GM12878 (cell line): ENCODE data around the gene IL22RA2. TPM values are rescaled to one million over a fixed set of nuclear protein-coding genes. Genes with fewer than 3 reads are reported as not detected.

Source experiments
- ATF2 ChIP-seq: IDR thresholded peaks from 2 replicates; pipeline ENCODE4 v1.6.1; 2012; ENCODE audit warnings: low read length, inconsistent platforms
- ATF7 ChIP-seq: fragments of 450-650 bp; IDR thresholded peaks from 2 replicates; pipeline ENCODE4 v1.6.1; 2016; ENCODE audit warnings: low read depth, mild to moderate bottlenecking
- BCL11A ChIP-seq: IDR thresholded peaks from 2 replicates; pipeline ENCODE4 v1.6.1; 2011; ENCODE audit warnings: low read depth, low read length
- BCL3 ChIP-seq: IDR thresholded peaks from 2 replicates; pipeline ENCODE4 v1.6.1; 2011; ENCODE audit warnings: borderline replicate concordance, low read depth, mild to moderate bottlenecking, moderate library complexity, low read length; ENCODE audit not compliant: insufficient read depth, poor library complexity, severe bottlenecking
- CBX5 ChIP-seq: sonication (generic); IDR thresholded peaks from 2 replicates; pipeline ENCODE4 v1.6.1; 2016; ENCODE audit warnings: low read depth, moderate library complexity, mild to moderate bottlenecking, inconsistent platforms
- E4F1 ChIP-seq: fragments of 450-650 bp; IDR thresholded peaks from 2 replicates; pipeline ENCODE4 v1.6.1; 2018; ENCODE audit warnings: borderline replicate concordance, mild to moderate bottlenecking; ENCODE audit not compliant: partially characterized antibody
- ETV6 ChIP-seq, 2 experiments: fragments of 450-650 bp in 1 of 2; IDR thresholded peaks in 1 of 2; conservative IDR thresholded peaks in 1 of 2; 2 replicates each; pipeline ENCODE4 v1.6.1; 2014; ENCODE audit warnings: antibody characterized with exemption in 1 of 2, borderline replicate concordance in 1 of 2, low read depth in 1 of 2, mild to moderate bottlenecking in 1 of 2, moderate library complexity in 1 of 2
- GABPA ChIP-seq: IDR thresholded peaks from 2 replicates; pipeline ENCODE4 v1.6.1; 2014; ENCODE audit warnings: antibody characterized with exemption, low read depth, mild to moderate bottlenecking, inconsistent platforms
- HDGF ChIP-seq: fragments of 450-650 bp; IDR thresholded peaks from 2 replicates; pipeline ENCODE4 v1.6.1; 2016; ENCODE audit warnings: antibody characterized with exemption
- IKZF2 ChIP-seq, 2 experiments: fragments of 450-650 bp; IDR thresholded peaks; 2 replicates each; pipeline ENCODE4 v1.6.1; 2017; ENCODE audit warnings: mild to moderate bottlenecking in 2 of 2, moderate library complexity in 2 of 2
- JUNB ChIP-seq: IDR thresholded peaks from 2 replicates; pipeline ENCODE4 v1.6.1; 2016; ENCODE audit warnings: antibody characterized with exemption, mild to moderate bottlenecking
- MTA2 ChIP-seq: fragments of 450-650 bp; IDR thresholded peaks from 2 replicates; pipeline ENCODE4 v1.6.1; 2016; ENCODE audit warnings: low read depth, mild to moderate bottlenecking, moderate library complexity
- MXI1 ChIP-seq: fragments of 150-350 bp; IDR thresholded peaks from 2 replicates; pipeline ENCODE4 v1.6.1; 2011; ENCODE audit warnings: low read depth, mild to moderate bottlenecking, inconsistent platforms, low read length, improper control_type of control experiment
- PKNOX1 ChIP-seq: fragments of 450-650 bp; IDR thresholded peaks from 2 replicates; pipeline ENCODE4 v1.6.1; 2016; ENCODE audit warnings: mild to moderate bottlenecking
- PML ChIP-seq: IDR thresholded peaks from 2 replicates; pipeline ENCODE4 v1.6.1; 2012; ENCODE audit warnings: low read length, inconsistent platforms
- POLR2AphosphoS2 ChIP-seq: IDR thresholded peaks from 2 replicates; pipeline ENCODE4 v1.6.1; 2011; ENCODE audit warnings: low read depth, mild to moderate bottlenecking, low read length, improper control_type of control experiment, moderate library complexity
- RELB ChIP-seq: fragments of 450-650 bp; IDR thresholded peaks from 2 replicates; pipeline ENCODE4 v1.6.1; 2017; ENCODE audit warnings: low read depth, mild to moderate bottlenecking, moderate library complexity
- RFX5 ChIP-seq: IDR thresholded peaks from 2 replicates; pipeline ENCODE4 v1.6.1; 2011; ENCODE audit warnings: low read depth, low read length, improper control_type of control experiment
- RUNX3 ChIP-seq: IDR thresholded peaks from 2 replicates; pipeline ENCODE4 v1.6.1; 2012; ENCODE audit warnings: low read length, inconsistent platforms
- SMC3 ChIP-seq: IDR thresholded peaks from 2 replicates; pipeline ENCODE4 v1.6.1; 2011; ENCODE audit warnings: low read length, improper control_type of control experiment, borderline replicate concordance
- STAT3 ChIP-seq: IDR thresholded peaks from 2 replicates; pipeline ENCODE4 v1.6.1; 2011; ENCODE audit warnings: low read depth, low read length, improper control_type of control experiment
- TAF1 ChIP-seq: IDR thresholded peaks from 2 replicates; pipeline ENCODE4 v1.6.1; 2011; ENCODE audit warnings: mild to moderate bottlenecking, low read depth, low read length, borderline replicate concordance
- ZNF207 ChIP-seq: fragments of 450-650 bp; IDR thresholded peaks from 2 replicates; pipeline ENCODE4 v1.6.1; 2014; ENCODE audit warnings: antibody characterized with exemption, mild to moderate bottlenecking, borderline replicate concordance
- polyA plus RNA-seq, 11 experiments: library from polyadenylated mRNA; depleted of rRNA in 4 of 11; unstranded in 6 of 11; stranded (reverse) in 5 of 11; fragments of >200 nt; fragmentation: Nextera tagmentation in 4 of 11; fragmentation: Illumina TruSeq in 1 of 11; extraction: Ambion mirVana in 4 of 11; extraction: Trizol in 1 of 11; gene quantifications; 1 replicate in 1 of 11; 2 replicates in 10 of 11; pipeline versions ENCODE4 v1.2.1 to v1.2.3, GENCODE V29; 2011 to 2016; ENCODE audit warnings: inconsistent platforms in 2 of 11, missing spikeins in 2 of 11, low read depth in 1 of 11
- total RNA-seq, 4 experiments: library from RNA; depleted of rRNA in 3 of 4; stranded (reverse); fragments of >200 nt in 3 of 4; fragmentation: Illumina TruSeq in 1 of 4; extraction: Trizol in 1 of 4; gene quantifications; 2 replicates each; pipeline versions ENCODE4 v1.2.1 to v1.2.3, GENCODE V29; 2013 to 2021

The IL22RA2 gene
- total and polyA plus RNA-seq, 10 of the 15 experiments (the other 5 are each of a cell fraction or from before 2014, with no cell fraction given) = 0.05 to 0.22 (median 0.09) TPM; not detected in 3

GRCh38 chr6:137167702-137168377 is 5.6 kb downstream of the IL22RA2 start (continued):
- TF ChIP-seq ATF7 = no peak
- no peak for TF ChIP-seq POLR2AphosphoS2
- TF ChIP-seq ZNF207 = no peak
- no peak for TF ChIP-seq STAT3
- peak; percentile 72 for TF ChIP-seq RUNX3
- TF ChIP-seq BCL3 = peak; percentile 12
- TF ChIP-seq GABPA = peak; percentile 43; the same call in 1 of the 2 replicates
- peak; percentile 80; the same call in 1 of the 2 replicates for TF ChIP-seq BCL11A
- no peak for TF ChIP-seq PKNOX1
- no peak for TF ChIP-seq MXI1
- no peak for TF ChIP-seq RFX5
- peak in 1 of 2 experiments; percentile 68; a peak in 1 of 4 replicates for TF ChIP-seq ETV6 (conservative IDR thresholded peaks at IDR 0.05 in 1 of 2, IDR thresholded peaks at IDR 0.05 in 1 of 2; ENCODE audit: borderline replicate concordance in 1 of 2, low read depth in 1 of 2)
- no peak for TF ChIP-seq TAF1
- peak; percentile 68 for TF ChIP-seq MTA2
- no peak for TF ChIP-seq RELB
- no peak for TF ChIP-seq E4F1
- no peak for TF ChIP-seq PML
- TF ChIP-seq IKZF2 (IDR thresholded peaks at IDR 0.05) = peak in 1 of 2 experiments; percentile 57; a peak in 1 of 4 replicates
- no peak for TF ChIP-seq SMC3
- TF ChIP-seq JUNB = peak; percentile 96
- peak; percentile 29; the same call in 1 of the 2 replicates for TF ChIP-seq CBX5
- no peak for TF ChIP-seq HDGF
- peak; percentile 84 for TF ChIP-seq ATF2
